ENCODE results near the gene BACH2. TPM values are rescaled to one million over a fixed set of nuclear protein-coding genes. Genes with fewer than 3 reads are reported as not detected.

Gene BACH2
- total RNA-seq, 1 donor from 2014 or later = 7.7 TPM

DNA sequence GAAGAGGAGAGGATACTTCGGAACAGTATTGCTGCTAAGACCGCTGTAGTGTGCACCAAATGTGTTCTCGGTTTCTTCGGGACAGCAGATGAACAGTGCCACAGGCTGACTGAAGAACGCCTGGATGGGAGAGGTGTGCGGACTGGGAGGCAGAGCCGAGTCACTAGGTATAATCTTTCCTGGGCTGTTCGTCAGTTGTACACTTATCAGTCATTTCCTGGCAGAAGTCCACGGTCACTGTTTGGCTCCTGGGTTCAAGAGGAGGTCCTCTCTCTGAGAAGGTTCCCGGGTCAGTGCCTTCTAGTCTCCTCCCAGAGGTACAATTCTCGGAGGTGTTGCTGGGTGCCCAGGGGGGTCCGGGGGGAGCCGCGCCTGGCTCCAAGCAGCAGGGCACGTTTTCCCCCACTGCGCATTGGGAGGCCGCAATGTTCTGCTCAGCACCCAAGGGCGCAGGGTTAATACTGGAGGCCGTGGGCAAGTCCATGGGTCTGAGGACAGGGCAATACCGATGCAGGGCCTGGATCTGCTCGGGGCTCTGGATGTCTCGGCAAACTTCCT, 364.3 kb downstream of the BACH2 start:
- H3K36me3 ChIP-seq = peaks cover 0 to 21% of the 10 kb centered on the region in 2 donors

GRCh38 chr6:89930789-89931188, 365.9 kb downstream of the BACH2 start:
- TF ChIP-seq, protein P1, sequence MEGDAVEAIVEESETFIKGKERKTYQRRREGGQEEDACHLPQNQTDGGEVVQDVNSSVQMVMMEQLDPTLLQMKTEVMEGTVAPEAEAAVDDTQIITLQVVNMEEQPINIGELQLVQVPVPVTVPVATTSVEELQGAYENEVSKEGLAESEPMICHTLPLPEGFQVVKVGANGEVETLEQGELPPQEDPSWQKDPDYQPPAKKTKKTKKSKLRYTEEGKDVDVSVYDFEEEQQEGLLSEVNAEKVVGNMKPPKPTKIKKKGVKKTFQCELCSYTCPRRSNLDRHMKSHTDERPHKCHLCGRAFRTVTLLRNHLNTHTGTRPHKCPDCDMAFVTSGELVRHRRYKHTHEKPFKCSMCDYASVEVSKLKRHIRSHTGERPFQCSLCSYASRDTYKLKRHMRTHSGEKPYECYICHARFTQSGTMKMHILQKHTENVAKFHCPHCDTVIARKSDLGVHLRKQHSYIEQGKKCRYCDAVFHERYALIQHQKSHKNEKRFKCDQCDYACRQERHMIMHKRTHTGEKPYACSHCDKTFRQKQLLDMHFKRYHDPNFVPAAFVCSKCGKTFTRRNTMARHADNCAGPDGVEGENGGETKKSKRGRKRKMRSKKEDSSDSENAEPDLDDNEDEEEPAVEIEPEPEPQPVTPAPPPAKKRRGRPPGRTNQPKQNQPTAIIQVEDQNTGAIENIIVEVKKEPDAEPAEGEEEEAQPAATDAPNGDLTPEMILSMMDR (IDR thresholded peaks at IDR 0.05) = no peak
- Histone ChIP-seq H3K27me3 (no peaks in the 10 kb centered on the region), H3K27ac (no peak overlapping the region), H3K36me3 (peaks cover 0 to 18% of the 10 kb centered on the region in 2 donors), H3K9me3 (no peaks in the 10 kb centered on the region), H3K4me3 (no peak overlapping the region), H3K4me1 (no peaks in the 10 kb centered on the region)
- intact Hi-C loops (cut with DNase I) = no loop called here
- DNase-seq (ENCODE audit: low spot score in 2 of 2) = no peak

More for the DNA sequence above, 364.3 kb downstream of the BACH2 start:
- no peaks in the 10 kb centered on the region for H3K4me1 ChIP-seq
- DNase-seq (ENCODE audit: low spot score in 2 of 2) = no peak
- H3K9me3 ChIP-seq = no peaks in the 10 kb centered on the region
- H3K4me3 ChIP-seq = no peak overlapping the region
- TF ChIP-seq, protein P1 (IDR thresholded peaks at IDR 0.05) = no peak
- no peaks in the 10 kb centered on the region for H3K27me3 ChIP-seq
- no peak overlapping the region for H3K27ac ChIP-seq
- intact Hi-C loops (cut with DNase I) = no loop called here

DNA sequence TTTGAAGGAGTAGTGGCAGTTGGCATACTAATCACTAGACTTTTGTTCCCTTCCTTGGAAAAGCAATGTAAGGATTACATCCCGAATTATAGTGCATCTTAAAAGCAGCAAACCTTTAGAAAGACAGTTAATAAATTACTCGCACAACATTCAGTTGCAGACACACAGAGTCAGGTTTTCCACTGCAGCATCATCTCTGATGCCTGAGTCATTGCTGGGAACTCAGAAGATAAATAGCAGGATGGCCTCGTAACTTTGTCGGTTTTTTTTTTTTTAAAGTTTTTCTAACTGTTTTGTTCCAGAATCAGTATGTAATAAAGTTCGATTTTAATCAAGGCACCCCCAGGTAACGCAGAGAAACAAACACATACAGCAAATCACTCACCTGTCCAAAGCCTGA, 368.0 kb downstream of the BACH2 start:
- no peak overlapping the region for H3K27ac ChIP-seq
- intact Hi-C loops (cut with DNase I) = no loop called here
- TF ChIP-seq, protein P1 (IDR thresholded peaks at IDR 0.05) = no peak
- H3K36me3 ChIP-seq = peaks cover 0 to 18% of the 10 kb centered on the region in 2 donors
- DNase-seq (ENCODE audit: low spot score in 2 of 2) = no peak
- no peak overlapping the region for H3K4me3 ChIP-seq
- H3K4me1 ChIP-seq = no peaks in the 10 kb centered on the region
- H3K9me3 ChIP-seq = no peaks in the 10 kb centered on the region
- H3K27me3 ChIP-seq = no peaks in the 10 kb centered on the region

DNA sequence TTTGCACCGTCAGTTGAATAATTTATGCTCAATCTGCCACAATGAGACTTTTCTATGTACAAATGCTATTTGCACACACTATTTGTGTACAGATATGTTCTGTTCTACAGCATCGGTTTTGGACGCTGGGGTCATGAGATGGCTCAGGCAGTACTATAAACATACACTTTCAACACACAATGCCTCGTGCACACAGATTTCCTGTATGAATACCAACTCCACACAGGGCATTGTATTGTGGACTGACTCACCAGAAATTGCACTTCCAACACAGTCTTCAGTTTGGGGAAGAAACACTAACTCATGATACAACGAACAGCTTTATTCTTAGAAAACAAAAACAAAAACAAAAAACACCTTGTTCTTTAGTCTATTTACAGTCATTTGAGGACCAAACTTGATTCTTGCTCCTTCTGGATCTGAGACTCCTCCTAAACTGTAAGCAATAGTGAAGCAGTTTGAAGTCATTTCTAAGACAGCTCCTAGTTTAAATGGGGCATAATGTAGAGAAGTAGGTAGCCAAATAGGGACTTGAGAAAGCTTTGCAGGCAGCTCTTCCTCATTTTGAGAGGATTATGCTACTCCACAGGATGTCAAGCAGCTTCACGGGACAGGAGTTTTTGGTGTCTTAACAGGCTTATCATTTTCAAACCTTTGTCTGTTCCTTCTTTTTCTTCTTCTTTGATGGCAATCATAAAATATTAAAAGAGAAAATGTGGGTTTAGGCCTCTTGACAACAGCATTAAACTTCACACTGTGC, 368.7 kb downstream of the BACH2 start:
- Histone ChIP-seq H3K4me1 (no peaks in the 10 kb centered on the region), H3K27me3 (no peaks in the 10 kb centered on the region), H3K36me3 (peaks cover 0 to 18% of the 10 kb centered on the region in 2 donors), H3K4me3 (no peak overlapping the region), H3K27ac (no peak overlapping the region), H3K9me3 (no peaks in the 10 kb centered on the region)
- intact Hi-C loops (cut with DNase I) = no loop called here
- TF ChIP-seq, protein P1 (IDR thresholded peaks at IDR 0.05) = no peak
- DNase-seq (ENCODE audit: low spot score in 2 of 2) = no peak

DNA sequence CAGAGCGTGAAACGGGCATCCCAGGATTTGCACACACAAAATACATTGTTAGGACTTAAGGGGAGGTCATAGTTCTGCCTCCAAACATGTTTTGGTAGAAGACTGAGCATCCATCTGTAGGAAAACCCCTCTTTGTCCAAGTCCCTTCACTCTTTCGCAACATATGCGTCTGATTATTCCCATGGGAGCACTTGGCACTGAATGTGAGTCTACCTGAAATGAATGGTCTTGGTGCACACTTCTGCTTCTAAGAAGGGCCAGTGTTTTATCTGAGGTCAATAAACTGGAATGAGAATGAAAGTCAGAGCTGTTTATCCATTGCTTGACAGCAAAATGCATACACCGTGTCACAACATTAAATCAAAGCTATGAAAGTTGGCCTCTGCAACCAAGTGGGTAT, 369.4 kb downstream of the BACH2 start:
- H3K4me3 ChIP-seq = no peak overlapping the region
- intact Hi-C loops (cut with DNase I) = no loop called here
- peaks cover 0 to 15% of the 10 kb centered on the region in 2 donors for H3K36me3 ChIP-seq

More for the DNA sequence above, 369.4 kb downstream of the BACH2 start:
- no peaks in the 10 kb centered on the region for H3K27me3 ChIP-seq
- H3K27ac ChIP-seq = no peak overlapping the region
- DNase-seq (ENCODE audit: low spot score in 2 of 2) = no peak
- H3K9me3 ChIP-seq = no peaks in the 10 kb centered on the region
- TF ChIP-seq, protein P1 (IDR thresholded peaks at IDR 0.05) = no peak
- H3K4me1 ChIP-seq = no peaks in the 10 kb centered on the region

All from ascending aorta (tissue), 2 donors.